ENCODE measurements around the gene SSBP3.
A peak's percentile ranks its signal among the peaks of the same experiment; 100 is the strongest.

Gene SSBP3

DNA sequence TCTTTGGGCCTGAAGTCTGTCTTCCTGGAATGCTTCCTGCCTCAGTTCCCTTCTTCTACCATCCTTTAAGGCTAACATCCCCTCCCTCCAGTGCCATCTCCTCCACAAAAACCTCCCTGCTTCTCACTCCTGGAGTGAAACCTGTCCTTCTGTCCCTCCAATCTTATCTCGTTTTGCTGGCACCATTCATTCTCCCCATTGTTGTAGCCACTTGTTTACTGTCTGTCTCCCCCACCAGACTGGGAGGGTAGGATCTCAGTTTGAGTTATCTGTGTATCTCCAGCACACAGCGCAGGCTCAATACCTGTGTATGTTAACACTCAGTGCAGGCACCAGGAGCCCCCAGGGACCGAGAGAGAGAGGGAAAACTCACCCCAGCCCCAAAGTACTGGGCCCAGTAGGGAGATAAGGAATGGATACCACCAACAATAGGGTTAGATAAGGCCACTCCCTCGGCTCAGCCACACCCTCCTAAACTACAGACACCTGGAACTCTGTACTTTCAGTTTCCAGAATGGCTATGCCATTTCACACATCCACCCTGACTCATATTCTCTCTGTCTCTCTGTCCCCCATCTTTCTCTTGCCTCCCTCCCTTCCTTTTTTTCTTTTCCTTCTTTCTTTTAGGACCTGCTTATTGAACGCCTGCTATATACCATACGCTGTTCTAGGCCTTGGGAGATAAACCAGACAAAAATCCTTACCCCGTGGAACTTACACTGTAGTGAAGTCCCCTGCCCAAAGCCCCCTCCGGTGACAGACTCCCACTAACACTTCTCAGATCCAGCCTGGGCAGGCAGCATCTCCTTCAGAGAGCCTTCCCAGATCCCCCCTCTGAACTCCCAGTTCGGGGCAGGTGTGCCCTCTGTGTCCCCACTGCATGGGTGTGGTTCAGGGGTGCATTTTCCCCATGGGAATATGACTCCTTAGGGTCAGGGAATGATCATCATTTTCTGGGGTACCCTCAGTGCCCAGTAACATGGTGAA lies 3.3 kb upstream of the SSBP3 start:
- TF ChIP-seq, protein P1, sequence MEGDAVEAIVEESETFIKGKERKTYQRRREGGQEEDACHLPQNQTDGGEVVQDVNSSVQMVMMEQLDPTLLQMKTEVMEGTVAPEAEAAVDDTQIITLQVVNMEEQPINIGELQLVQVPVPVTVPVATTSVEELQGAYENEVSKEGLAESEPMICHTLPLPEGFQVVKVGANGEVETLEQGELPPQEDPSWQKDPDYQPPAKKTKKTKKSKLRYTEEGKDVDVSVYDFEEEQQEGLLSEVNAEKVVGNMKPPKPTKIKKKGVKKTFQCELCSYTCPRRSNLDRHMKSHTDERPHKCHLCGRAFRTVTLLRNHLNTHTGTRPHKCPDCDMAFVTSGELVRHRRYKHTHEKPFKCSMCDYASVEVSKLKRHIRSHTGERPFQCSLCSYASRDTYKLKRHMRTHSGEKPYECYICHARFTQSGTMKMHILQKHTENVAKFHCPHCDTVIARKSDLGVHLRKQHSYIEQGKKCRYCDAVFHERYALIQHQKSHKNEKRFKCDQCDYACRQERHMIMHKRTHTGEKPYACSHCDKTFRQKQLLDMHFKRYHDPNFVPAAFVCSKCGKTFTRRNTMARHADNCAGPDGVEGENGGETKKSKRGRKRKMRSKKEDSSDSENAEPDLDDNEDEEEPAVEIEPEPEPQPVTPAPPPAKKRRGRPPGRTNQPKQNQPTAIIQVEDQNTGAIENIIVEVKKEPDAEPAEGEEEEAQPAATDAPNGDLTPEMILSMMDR (IDR thresholded peaks at IDR 0.05; ENCODE audit: insufficient read depth, low read depth, low read length, missing control alignments) = no peak
- no peak overlapping the region for H3K4me3 ChIP-seq (ENCODE audit: low read depth, low read length)
- peak; percentile 78 for DNase-seq (ENCODE audit: low read depth)

DNA sequence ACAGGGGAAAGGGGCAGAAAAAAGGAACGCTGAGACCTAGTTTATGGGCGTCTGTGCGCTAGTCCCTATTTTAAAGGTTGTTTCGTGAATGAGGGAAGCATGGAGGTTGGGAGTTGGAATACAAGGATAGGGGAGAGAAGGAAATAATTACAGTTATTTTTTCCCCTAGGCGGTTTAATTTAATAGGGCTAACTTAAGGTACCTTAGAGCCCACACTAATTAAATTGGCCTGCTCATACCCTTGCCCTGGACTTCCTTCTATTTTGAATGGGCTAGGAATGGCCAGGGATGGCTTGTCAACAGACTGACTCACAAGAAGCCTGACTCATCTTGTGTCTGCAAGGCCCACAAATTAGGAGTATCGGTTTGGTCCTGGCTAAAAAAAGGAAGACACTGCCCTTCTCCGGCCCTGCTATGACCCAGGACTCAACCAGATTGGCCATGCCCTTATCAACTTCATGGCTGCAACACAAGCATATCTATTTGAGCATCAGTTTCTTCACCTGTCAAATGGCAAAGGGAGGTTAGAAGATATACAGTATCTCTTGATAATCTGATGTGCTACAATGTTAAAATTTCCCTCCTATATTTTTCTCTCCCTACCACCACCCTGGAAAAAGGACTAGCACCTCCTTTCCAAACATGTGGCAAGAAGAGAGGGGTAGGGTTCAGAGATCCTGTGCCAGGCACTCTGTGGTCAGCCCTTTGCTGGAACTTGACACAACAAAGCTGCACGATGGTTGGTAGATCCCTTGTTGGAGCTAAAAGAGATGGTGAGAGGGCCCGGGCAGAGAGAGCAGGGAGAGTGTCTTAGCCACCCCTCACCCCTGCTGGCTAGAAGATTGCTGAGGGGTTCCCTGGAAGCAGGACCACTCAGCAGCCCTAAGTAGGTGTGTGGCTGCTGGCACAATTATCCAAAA lies 2.2 kb upstream of the SSBP3 start:
- TF ChIP-seq, protein P1 (IDR thresholded peaks at IDR 0.05; ENCODE audit: insufficient read depth, low read depth, low read length, missing control alignments) = no peak
- DNase-seq (ENCODE audit: low read depth) = peak; percentile 66
- peak overlapping the region; percentile 9; the same call in 1 of the 2 replicates for H3K4me3 ChIP-seq (ENCODE audit: low read depth, low read length)

GRCh38 chr1:54407404-54408146 lies 1.4 kb upstream of the SSBP3 start:
- DNase-seq (ENCODE audit: low read depth) = peak; percentile 95
- TF ChIP-seq, protein P1 (IDR thresholded peaks at IDR 0.05; ENCODE audit: insufficient read depth, low read depth, low read length, missing control alignments) = no peak
- peak overlapping the region; percentile 88 for H3K4me3 ChIP-seq (ENCODE audit: low read depth, low read length)

DNA sequence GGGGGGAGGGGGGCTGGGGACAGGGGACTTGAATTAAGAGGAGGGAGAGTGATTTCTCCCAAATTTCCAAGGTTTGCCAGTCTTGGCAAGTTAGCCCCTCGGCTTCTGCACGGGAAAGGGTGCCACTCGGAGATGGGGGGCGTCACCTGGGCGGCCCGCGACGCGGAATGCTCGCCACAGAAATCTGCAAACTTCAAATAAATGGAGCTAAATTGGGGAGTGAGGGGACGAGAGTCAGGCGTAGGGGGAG lies 885 bp upstream of the SSBP3 start:
- H3K4me3 ChIP-seq (ENCODE audit: low read depth, low read length) = peak overlapping the region; percentile 88
- no peak for DNase-seq (ENCODE audit: low read depth)
- TF ChIP-seq, protein P1 (IDR thresholded peaks at IDR 0.05; ENCODE audit: insufficient read depth, low read depth, low read length, missing control alignments) = no peak

DNA sequence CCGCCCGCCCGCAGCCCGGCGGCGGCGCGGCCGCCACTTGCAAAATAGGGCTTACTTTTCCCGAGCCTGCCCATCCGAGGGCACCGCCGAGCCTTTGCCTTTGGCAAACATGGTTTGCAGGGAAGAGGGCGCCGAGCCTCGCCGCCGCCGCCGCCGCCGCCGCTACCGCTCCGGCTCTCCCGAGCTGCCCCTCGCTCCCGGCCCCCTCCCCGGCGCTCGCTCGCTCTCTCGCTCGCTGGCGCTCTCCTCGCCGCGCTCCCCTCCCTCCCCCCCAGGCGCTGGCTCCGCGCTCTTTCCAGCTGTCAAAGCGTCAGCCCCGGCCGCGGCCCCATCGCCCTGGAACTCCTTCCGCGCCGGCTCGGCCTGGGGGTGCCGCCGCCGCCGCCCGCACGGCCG lies 298 bp downstream of the SSBP3 start:
- peak overlapping the region; percentile 36 for H3K4me3 ChIP-seq (ENCODE audit: low read depth, low read length)
- DNase-seq (ENCODE audit: low read depth) = no peak
- TF ChIP-seq, protein P1 (IDR thresholded peaks at IDR 0.05; ENCODE audit: insufficient read depth, low read depth, low read length, missing control alignments) = no peak
